Epidermal melanocyte (primary cell): Measurements from ENCODE around the gene SPTY2D1.
A peak's percentile ranks its signal among the peaks of the same experiment; 100 is the strongest.
"Not testable (repeated sequence)": the region's sequence is repeated elsewhere in the genome, so short reads cannot be mapped to it uniquely, and the experiment has no call there.

Source experiments
- DNase-seq: peaks from one replicate; pipeline ENCODE4 v3.0.0; 2011; ENCODE audit warnings: low spot score; ENCODE audit not compliant: insufficient read length

Gene SPTY2D1

GRCh38 chr11:18618342-18619025, 15.7 kb downstream of the SPTY2D1 start:
- no peak for DNase-seq

- no peak for DNase-seq
These were observed 16.3 kb downstream of the SPTY2D1 start for GRCh38 chr11:18617688-18618341.

GRCh38 chr11:18615628-18616392, 18.3 kb downstream of the SPTY2D1 start:
- DNase-seq: no peak

GRCh38 chr11:18614667-18615066, 19.5 kb downstream of the SPTY2D1 start:
- DNase-seq: no peak

- DNase-seq: no peak
These were observed 21.7 kb downstream of the SPTY2D1 start for GRCh38 chr11:18612394-18612793.

- DNase-seq: no peak
These were observed 22.9 kb downstream of the SPTY2D1 start for GRCh38 chr11:18611196-18611595.

- DNase-seq: no peak
These were observed 25.8 kb downstream of the SPTY2D1 start for GRCh38 chr11:18608376-18608775.

GRCh38 chr11:18600915-18601569, 33.1 kb downstream of the SPTY2D1 start:
- no peak for DNase-seq

GRCh38 chr11:18599739-18600230, 34.4 kb downstream of the SPTY2D1 start, which contains the start of gene MISFA:
MISFA (plus strand) TSS chr11:18599789; CDS start chr11:18599929, 140 bp downstream.
- no peak for DNase-seq

GRCh38 chr11:18594999-18595749, 39.0 kb downstream of the SPTY2D1 start:
- no peak for DNase-seq

GRCh38 chr11:18594088-18594487, 40.1 kb downstream of the SPTY2D1 start:
- not testable (repeated sequence) for DNase-seq

GRCh38 chr11:18590571-18590970, 43.6 kb downstream of the SPTY2D1 start:
- no peak for DNase-seq

- DNase-seq: peak; percentile 98
These were observed 45.6 kb downstream of the SPTY2D1 start, which contains the start of gene UEVLD for GRCh38 chr11:18588297-18589252. UEVLD (minus strand) TSS chr11:18588734; CDS start chr11:18588654, 80 bp downstream.

- DNase-seq: no peak
These were observed 52.3 kb downstream of the SPTY2D1 start for GRCh38 chr11:18581825-18582224.

GRCh38 chr11:18580113-18580766, 53.9 kb downstream of the SPTY2D1 start:
- no peak for DNase-seq

- no peak for DNase-seq
These were observed 55.1 kb downstream of the SPTY2D1 start for GRCh38 chr11:18578975-18579598.

GRCh38 chr11:18575361-18575760, 58.8 kb downstream of the SPTY2D1 start:
- DNase-seq: no peak

GRCh38 chr11:18567081-18567480, 67.1 kb downstream of the SPTY2D1 start:
- DNase-seq: no peak
